OCI-LY7 (cell line): ENCODE data around the gene VN1R2.
"Not testable (repeated sequence)": the region's sequence is repeated elsewhere in the genome, so short reads cannot be mapped to it uniquely, and the experiment has no call there.

Experiments
- CTCF ChIP-seq: fragments of 200-600 bp; sonication (generic); conservative IDR thresholded peaks from 2 replicates; pipeline ENCODE4 v1.5.1; 2014; ENCODE audit warnings: mild to moderate bottlenecking, antibody characterized with exemption, low read length, moderate library complexity, mixed read lengths
- EZH2phosphoT487 ChIP-seq: fragments of 200-600 bp; sonication (generic); IDR thresholded peaks from 2 replicates; pipeline ENCODE4 v1.6.1; 2018; ENCODE audit warnings: low read depth, borderline replicate concordance, mild to moderate bottlenecking, mixed run types, antibody characterized with exemption, low read length, moderate library complexity, mixed read lengths

DNA sequence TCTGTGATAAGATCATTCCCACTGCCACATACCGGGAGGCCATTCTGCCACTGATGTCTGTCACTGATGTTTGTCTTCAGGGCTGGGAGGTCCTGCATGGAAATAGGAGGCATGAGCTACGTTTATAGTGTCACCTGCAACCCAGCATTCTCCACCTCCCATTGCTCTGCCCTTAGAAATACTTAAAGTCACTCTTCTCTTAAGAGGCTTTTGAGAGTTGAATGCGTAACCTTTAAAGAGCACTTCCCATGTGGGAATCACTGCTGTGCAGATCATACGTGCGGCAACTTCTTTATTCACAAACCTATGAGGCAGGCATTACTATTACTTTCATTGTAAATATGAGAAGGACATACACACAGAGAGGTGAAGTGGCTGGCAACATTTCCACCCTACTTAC is 9.5 kb downstream of the VN1R2 start, which contains the start of gene VN1R4:
- TF ChIP-seq CTCF, EZH2phosphoT487: not testable (repeated sequence)
